DMS79 treated with DMSO at 0.1 percent for 48 hours (cell line): ENCODE results near the gene ADGRD1.
"Not testable (repeated sequence)": the region's sequence is repeated elsewhere in the genome, so short reads cannot be mapped to it uniquely, and the experiment has no call there.

ENCODE experiments used
- DNase-seq: peaks from one replicate; lab custom pipeline; 2025; lab: John Stamatoyannopoulos, UW

ADGRD1 gene

GRCh38 chr12:131121705-131122405 is 168.1 kb downstream of the ADGRD1 start:
- DNase-seq = no peak

DNA sequence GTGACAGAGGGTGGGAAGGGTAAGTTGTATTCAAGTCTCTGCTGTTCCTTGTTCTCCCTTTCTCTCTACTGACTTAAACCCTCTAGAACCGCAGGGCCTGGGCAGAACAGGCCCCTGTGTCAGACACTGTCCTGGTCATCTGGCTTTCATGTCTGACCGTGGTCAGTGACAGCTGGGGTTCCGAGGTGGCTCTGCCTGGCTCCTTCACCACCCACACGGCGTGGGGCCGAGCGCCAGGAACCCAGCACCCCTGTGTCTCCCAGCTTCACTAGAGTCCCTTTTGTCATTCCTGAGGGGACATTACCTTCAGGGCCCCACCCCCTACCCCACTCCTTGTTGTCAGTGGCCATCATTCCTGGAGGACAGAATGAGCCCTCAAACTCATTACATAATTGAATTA is 168.9 kb downstream of the ADGRD1 start:
- no peak for DNase-seq

DNA sequence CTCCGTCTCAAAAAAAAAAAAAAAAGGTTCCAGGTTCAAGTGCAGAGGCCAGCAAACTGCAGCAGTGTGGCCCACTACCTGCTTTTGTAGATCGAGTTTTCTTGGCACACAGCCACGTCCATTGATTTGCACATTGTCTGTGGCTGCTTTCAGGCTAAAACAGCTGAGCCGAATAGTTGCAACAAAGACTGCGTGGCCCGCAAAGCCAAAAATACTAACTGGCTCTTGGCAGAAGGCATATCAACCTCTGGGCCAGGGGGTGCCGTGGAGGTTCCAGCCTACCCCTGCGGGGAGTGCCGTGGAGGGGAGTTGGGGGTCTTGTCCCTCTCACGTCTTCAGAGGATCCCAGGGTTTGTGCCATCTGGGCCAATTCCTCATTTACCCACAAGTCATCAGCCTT is 170.1 kb downstream of the ADGRD1 start:
- DNase-seq = no peak

DNA sequence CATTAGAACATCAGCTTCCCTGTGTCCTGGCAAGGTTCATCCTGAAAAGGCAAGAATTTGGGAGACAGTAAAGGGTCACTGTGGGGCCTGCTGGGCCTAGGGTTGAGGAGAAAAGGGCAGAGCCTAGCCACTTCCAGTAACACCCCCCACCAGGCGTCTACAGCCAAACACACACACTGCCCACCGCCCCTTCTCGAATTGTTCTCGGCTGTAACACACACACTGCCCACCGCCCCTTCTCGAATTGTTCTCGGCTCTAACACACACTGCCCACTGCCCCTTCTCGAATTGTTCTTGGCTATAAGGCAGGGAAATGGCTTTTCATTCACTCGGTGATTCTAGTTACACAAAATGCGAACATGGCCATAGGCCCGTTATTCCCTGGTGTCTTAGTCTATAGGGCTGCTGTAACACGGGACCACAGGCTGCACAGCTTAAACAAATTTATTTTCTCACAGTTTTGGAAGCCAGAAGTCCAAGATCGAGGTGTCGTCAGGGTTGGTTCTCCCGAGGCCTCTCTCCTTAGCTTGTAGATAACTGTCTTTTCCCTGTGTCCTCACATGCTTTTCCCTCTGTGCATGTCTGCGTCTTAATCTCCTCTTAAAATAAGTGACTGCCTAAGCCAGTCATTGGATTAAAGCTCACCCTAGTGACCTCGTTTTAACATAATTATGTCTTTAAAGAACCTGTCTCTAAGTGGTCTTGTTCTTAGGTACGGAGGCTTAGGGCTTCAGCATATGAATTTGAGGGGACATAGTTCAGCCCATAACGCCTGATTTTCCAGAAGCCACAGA is 171.0 kb downstream of the ADGRD1 start:
- no peak for DNase-seq

GRCh38 chr12:131126662-131127173 is 173.0 kb downstream of the ADGRD1 start:
- DNase-seq = no peak

DNA sequence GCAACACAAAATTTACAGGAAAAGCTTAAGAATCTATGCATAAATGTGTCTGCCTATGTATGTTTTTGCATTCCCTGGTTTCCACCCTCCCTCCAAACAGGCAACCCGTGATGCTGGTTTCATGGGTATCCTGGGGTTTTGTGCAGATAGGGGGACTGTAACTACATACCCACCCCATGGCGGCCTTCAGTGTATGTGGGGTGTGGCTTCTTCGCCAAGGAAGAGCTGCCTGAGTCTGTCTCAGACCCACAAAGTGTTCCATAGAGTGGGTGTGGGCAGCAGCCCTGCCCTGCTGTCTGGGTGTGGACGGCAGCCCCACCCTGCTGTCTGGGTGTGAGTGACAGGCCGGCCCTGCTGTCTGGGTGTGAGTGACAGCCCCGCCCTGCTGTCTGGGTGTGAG is 174.8 kb downstream of the ADGRD1 start:
- no peak for DNase-seq

DNA sequence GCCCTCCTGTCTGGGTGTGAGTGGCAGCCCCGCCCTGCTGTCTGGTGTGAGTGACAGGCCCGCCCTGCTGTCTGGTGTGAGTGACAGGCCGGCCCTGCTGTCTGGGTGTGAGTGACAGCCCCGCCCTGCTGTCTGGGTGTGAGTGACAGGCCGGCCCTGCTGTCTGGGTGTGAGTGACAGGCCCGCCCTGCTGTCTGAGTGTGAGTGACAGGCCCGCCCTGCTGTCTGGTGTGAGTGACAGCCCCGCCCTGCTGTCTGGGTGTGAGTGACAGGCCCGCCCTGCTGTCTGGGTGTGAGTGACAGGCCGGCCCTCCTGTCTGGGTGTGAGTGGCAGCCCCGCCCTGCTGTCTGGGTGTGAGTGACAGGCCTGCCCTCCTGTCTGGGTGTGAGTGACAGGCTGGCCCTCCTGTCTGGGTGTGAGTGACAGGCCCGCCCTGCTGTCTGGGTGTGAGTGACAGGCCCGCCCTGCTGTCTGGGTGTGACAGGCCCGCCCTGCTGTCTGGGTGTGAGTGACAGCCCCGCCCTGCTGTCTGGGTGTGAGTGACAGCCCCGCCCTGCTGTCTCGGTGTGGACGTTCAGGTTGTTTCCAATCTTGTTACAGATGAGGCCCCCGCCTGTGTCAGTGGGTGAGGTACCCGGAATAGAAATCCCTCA is 175.4 kb downstream of the ADGRD1 start:
- not testable (repeated sequence) for DNase-seq

- DNase-seq = no peak
These were observed 176.1 kb downstream of the ADGRD1 start for GRCh38 chr12:131129839-131130238.

DNA sequence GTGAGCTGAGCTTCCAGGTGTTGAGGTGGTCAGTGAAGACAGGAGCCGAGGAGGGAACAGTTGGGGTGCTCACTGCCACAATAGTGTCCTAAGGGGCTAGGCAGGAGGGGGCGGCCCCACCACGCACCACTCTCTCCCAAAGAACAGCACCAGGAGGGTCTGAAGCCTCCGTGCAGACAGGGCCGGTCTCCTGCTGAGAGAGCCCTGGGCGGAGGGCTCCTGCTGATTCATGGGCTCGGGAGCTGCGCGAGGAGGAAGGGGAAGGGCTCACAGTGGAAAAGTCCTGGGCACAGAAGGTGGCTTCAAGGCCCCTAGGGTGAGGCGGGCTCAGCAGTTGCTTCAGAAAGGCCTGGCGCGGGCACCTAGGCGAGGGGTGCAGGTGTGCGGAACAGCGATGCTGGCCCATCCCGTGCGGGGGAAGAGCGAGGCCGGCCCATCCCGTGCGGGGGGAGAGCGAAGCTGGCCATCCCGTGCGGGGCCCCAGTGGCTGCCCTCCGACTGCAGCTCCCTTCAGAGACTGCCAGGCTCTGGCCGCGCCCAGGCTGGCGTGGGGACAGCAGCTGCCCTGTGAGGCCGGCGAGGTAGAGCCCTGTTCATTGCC is 176.7 kb downstream of the ADGRD1 start:
- DNase-seq = no peak

GRCh38 chr12:131131077-131131807 is 177.5 kb downstream of the ADGRD1 start:
- DNase-seq = no peak

DNA sequence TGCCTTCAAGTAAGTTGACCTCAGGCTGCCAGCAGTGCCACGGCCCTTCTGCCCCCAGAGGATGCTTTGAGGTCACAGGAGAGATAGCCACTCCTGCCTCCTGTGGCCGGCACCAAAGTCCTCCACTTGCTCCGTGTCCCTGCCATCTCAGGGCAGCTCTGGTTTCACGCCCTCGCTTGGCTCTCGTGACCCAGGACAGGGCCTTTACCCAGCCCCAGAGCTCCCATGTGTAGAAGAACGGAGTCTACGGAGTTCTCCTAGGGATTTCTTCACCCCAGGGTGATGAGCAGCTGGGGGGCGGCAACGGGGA is 178.1 kb downstream of the ADGRD1 start:
- no peak for DNase-seq

DNA sequence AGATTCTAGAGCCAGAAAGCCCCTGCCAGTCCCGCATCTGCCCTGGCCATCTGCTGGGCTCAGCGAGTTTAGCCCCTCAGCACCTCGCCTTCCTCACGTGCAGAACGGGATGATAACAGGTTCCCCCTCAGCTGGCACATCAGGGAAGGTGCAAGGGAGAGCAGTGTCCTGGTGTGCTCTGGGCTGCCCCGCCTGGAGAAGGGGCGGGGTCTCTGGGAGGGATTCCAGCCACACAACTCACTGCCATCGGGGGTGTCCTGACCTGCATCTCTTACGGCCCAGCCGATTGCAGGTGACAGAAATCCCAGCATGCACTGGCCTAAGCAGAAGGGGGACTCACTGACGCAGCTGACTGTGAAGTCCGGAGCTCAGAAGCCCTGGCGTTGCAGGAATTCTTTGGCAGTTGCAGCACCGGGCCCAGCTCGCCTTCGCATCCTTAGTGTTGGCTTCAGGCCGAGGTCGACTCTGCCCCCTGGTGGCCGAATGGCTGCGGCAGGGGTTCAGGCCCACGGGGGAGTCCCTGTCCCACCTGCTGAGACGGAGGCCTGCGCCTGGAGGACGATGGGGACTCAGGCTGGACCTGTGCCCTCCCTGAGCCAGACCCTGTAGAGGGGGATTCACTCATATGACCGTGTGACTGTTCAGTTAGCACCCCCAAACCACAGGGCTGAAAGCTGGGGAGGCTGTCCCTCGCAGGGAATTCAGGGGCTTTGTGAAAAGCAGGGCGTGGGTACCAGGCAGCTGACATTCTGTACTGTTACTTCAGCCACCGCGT is 178.6 kb downstream of the ADGRD1 start:
- peak; percentile 21 for DNase-seq

DNA sequence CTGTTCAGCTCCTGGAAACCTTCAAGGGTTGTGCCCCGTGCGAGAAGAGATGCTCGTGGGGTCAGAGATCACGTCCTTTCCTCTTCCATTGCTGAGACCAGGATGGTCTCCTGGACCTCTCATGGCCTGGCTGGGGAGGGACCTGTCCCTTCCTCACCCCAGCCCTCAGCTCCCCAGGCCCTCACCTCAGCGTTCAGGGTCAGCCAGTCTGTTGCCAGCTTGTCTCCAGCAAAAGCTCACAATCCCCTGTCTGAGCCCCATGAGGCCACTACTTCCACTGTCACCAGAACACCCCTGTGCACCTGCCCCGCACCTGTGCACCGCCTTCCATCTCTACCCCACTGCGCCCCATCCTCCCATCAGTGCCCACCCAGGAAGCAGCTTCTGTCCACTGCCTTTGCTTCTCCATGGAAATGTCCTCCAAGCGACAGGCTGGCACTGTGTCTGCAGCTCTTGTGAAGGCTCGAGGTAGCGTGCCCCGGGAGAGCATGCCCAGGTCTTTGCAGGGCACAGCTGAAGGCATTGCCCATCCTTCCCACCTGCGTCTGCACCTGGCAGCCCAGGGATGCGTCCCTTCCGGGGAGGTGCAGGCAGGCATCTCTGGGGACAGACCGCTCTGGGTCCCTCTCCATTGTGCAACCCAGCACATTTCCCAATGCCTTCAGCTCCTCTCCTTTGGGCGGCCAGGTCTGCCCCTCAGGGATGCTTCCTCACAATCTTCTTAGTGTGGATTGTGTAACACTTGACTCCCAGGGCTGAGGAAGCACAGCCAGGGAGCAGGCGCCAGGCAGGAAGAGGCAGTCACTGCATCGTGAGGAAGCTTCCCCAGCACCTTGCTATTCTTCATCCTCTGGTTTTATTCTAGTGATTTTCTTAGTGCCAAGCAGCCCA is 179.6 kb downstream of the ADGRD1 start:
- peak; percentile 20 for DNase-seq

- DNase-seq = no peak
These were observed 180.3 kb downstream of the ADGRD1 start for GRCh38 chr12:131133994-131134393.

GRCh38 chr12:131134523-131135310 is 181.0 kb downstream of the ADGRD1 start:
- DNase-seq = peak; percentile 34

- DNase-seq = no peak
These were observed 181.6 kb downstream of the ADGRD1 start for GRCh38 chr12:131135311-131135785.

DNA sequence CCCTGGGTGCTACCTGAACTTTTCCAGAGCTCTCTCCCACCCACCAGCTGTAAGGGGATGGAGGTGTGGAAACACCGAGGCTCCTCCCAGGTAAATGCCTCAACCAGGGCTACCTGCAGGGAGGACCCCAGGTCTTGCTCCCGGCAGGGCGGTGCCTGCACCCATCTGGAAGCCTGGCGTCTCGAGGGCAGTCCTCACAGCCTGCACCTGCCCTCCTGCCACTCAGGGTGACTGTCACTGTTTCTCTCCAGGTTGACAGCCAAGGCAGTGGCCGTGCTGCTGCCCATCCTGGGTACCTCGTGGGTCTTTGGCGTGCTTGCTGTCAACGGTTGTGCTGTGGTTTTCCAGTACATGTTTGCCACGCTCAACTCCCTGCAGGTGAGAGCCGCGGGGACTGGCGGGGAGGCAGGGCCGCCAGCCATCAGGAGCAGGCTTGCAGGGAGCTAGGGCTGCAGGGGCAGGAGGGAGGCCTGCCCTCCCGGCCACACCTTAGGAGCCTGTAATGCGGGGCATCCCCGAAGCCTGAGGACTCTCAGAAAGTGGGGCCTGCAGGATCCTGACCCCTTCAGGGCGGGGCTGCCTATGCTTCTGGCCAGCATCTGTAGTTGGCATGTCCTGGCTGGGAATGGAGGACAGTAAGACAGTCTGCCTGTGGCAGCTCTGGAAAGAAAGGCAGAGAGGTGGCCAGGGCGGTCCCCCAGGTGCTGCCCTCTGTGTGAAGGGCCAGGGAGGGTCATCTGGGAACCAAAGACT is 182.3 kb downstream of the ADGRD1 start:
- DNase-seq = no peak

- no peak for DNase-seq
These were observed 182.8 kb downstream of the ADGRD1 start for GRCh38 chr12:131136539-131136872.
